ENCODE results near the gene PHEX.

GRCh38 chrX:22268706-22269105 lies 236.6 kb downstream of the PHEX start:
- TF ChIP-seq CTCF (IDR thresholded peaks at IDR 0.05 in 4 of 5, conservative IDR thresholded peaks at IDR 0.05 in 1 of 5) = no peak
- TF ChIP-seq POLR2A (IDR thresholded peaks at IDR 0.05) = no peak

Measured in gastrocnemius medialis (tissue), 4 donors.